HG03342 (cell line): Measurements from ENCODE around the gene VWA8.
"Not testable (repeated sequence)": the region's sequence is repeated elsewhere in the genome, so short reads cannot be mapped to it uniquely, and the experiment has no call there.

Experiments
- ATAC-seq: cut with Tn5 transposase; IDR thresholded peaks from one replicate; pipeline ENCODE4 v1.9.1; 2021; ENCODE audit warnings: mild to moderate bottlenecking, moderate library complexity; ENCODE audit not compliant: unreplicated experiment

The VWA8 gene

GRCh38 chr13:41542799-41543198 lies 418.1 kb downstream of the VWA8 start:
- ATAC-seq = not testable (repeated sequence)

GRCh38 chr13:41542281-41542680 lies 418.6 kb downstream of the VWA8 start:
- no peak for ATAC-seq

GRCh38 chr13:41541142-41541938 lies 419.6 kb downstream of the VWA8 start:
- ATAC-seq = no peak

GRCh38 chr13:41540240-41540639 lies 420.7 kb downstream of the VWA8 start:
- not testable (repeated sequence) for ATAC-seq

GRCh38 chr13:41533266-41534052 lies 427.4 kb downstream of the VWA8 start:
- no peak for ATAC-seq

GRCh38 chr13:41528021-41528420 lies 432.9 kb downstream of the VWA8 start:
- no peak for ATAC-seq

- no peak for ATAC-seq
Measured at GRCh38 chr13:41520660-41521630, 440.0 kb downstream of the VWA8 start.

- ATAC-seq = no peak
Measured at GRCh38 chr13:41520016-41520659, 440.8 kb downstream of the VWA8 start.
